Measurements from ENCODE around the gene CCR5.

- no peak for TF ChIP-seq POLR2A (IDR thresholded peaks at IDR 0.05)
- no peak for TF ChIP-seq CTCF (IDR thresholded peaks at IDR 0.05)
Measured at GRCh38 chr3:46353090-46353489, 17.7 kb upstream of the CCR5 start.

Data from Peyer's patch (tissue), 4 donors.